CMK (cell line): ENCODE results near the gene SKA3.
"Not testable (repeated sequence)": the region's sequence is repeated elsewhere in the genome, so short reads cannot be mapped to it uniquely, and the experiment has no call there.

Experiments
- DNase-seq: peaks from one replicate; pipeline ENCODE4 v3.0.0-alpha.2; 2010; ENCODE audit warnings: low read depth

The SKA3 gene

GRCh38 chr13:21176215-21176981 lies at the start of gene SKA3, which contains the start of gene MRPL57:
Gene SKA3 (minus strand): TSS chr13:21176552. CDS start chr13:21176477, 75 bp downstream.
Gene MRPL57 (plus strand): TSS chr13:21176658. CDS start chr13:21176917, 259 bp downstream.
- peak; percentile 69 for DNase-seq

GRCh38 chr13:21225082-21225481 lies 48.7 kb upstream of the SKA3 start:
- DNase-seq: no peak

GRCh38 chr13:21221268-21221667 lies 44.9 kb upstream of the SKA3 start:
- no peak for DNase-seq

GRCh38 chr13:21219716-21220115 lies 43.4 kb upstream of the SKA3 start:
- not testable (repeated sequence) for DNase-seq

GRCh38 chr13:21219036-21219381 lies 42.7 kb upstream of the SKA3 start:
- DNase-seq: no peak

- DNase-seq: peak; percentile 4
These were observed 42.1 kb upstream of the SKA3 start for GRCh38 chr13:21218351-21219035.

- DNase-seq: no peak
These were observed 40.0 kb upstream of the SKA3 start for GRCh38 chr13:21216332-21216731.

GRCh38 chr13:21215419-21215818 lies 39.1 kb upstream of the SKA3 start:
- not testable (repeated sequence) for DNase-seq

GRCh38 chr13:21212138-21212775 lies 35.9 kb upstream of the SKA3 start:
- no peak for DNase-seq

GRCh38 chr13:21208652-21209154 lies 32.4 kb upstream of the SKA3 start:
- no peak for DNase-seq

GRCh38 chr13:21202767-21203531 lies 26.6 kb upstream of the SKA3 start:
- DNase-seq: no peak

GRCh38 chr13:21201456-21202190 lies 25.3 kb upstream of the SKA3 start:
- DNase-seq: not testable (repeated sequence)

- DNase-seq: not testable (repeated sequence)
These were observed 22.0 kb upstream of the SKA3 start for GRCh38 chr13:21198391-21198790.

GRCh38 chr13:21197606-21198225 lies 21.4 kb upstream of the SKA3 start:
- not testable (repeated sequence) for DNase-seq

- not testable (repeated sequence) for DNase-seq
These were observed 18.4 kb upstream of the SKA3 start for GRCh38 chr13:21194756-21195155.

- not testable (repeated sequence) for DNase-seq
These were observed 10.1 kb upstream of the SKA3 start for GRCh38 chr13:21186410-21186809.

- DNase-seq: no peak
These were observed 5.3 kb upstream of the SKA3 start for GRCh38 chr13:21181671-21182070.

GRCh38 chr13:21176982-21177284 lies 581 bp upstream of the SKA3 start:
- DNase-seq: no peak

GRCh38 chr13:21175656-21176214 lies 617 bp downstream of the SKA3 start:
- no peak for DNase-seq

GRCh38 chr13:21173767-21174166 lies 2.6 kb downstream of the SKA3 start:
- not testable (repeated sequence) for DNase-seq

- no peak for DNase-seq
These were observed 4.9 kb downstream of the SKA3 start for GRCh38 chr13:21171420-21171819.
